Activated CD8-positive, alpha-beta memory T cell treated with anti-CD3 and anti-CD28 coated beads for 48 hours (primary cell): ENCODE data around the gene LNX1.

Source experiments
- DNase-seq, 3 experiments: peaks; one replicate each; pipeline ENCODE4 v3.0.0-alpha.2; 2020; ENCODE audit warnings: low read depth in 2 of 3, low spot score in 2 of 3

Gene LNX1

DNA sequence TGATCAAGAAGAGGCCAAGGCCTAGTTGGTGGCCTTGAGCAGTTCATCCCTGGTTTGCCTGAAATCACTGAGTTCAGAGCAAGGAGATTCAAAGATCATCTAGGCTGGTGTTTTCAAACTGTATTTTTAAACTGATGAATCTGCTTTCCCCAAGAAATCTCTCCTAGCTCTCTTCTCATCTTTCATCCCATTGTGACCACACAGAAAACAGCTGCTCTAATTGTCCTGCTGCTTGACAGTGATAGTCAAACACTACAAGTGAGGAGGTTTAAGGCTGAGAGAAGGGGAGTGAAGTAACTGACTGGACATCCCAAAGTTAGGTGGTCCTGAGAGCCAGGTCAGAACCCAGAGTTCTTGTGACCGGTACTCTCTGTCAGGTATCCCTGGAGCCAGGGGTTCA is 91.5 kb downstream of the LNX1 start:
- DNase-seq, result no peak

DNA sequence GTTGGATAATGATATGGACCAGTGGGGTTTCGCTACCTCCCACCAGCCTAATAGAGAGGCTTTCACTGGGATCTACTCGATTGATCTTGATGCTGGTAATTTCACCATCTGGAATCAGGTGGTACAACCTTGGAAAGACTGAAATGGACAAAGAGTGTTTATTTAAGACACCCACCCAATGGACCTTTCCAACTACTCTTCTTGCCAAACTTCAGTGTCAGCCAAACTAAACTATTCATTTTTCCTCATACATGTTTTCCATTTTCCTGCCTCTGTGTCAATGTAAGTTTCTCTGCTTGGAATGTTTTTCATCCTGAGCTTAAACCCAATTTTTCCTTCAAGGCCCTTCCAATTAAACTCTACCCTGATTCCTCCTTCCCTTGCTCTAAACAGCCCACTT is 92.6 kb downstream of the LNX1 start:
- DNase-seq, result no peak

DNA sequence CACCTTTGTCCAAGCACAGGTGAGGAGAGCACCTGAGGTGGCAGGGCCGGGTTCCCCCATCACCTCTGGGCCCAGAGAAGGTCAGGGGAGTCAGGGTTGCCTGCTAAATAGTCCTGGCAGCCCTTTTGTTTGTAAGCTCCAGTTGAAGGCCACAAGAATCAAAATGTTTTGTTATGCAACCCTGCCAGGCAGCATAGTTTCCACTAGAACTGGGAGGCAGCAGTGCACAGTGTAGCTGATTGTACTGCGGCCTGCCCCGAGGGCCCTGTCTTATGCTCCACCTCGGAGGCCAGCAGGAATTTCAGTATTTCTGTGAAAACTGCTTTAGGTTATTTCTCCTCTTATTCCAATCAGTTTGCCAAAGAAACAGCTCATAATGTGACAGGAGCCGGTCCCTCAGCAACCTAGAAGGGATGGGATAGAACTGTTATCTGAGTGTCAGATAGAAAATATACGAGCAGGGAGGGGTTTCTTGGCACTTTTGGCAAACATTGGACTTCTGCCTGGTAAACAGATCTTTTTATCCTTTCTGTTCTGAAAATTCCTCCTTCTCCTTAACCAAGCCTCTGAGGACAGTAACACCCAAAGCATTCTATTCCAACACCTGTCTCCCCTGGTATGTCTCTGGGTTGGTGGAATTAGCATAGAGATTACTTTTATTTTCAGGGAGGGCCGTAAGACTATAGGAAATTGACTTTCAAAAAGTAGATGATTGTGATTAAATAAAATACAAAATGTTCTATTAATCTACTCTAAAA is 93.6 kb downstream of the LNX1 start:
- no peak for DNase-seq

DNA sequence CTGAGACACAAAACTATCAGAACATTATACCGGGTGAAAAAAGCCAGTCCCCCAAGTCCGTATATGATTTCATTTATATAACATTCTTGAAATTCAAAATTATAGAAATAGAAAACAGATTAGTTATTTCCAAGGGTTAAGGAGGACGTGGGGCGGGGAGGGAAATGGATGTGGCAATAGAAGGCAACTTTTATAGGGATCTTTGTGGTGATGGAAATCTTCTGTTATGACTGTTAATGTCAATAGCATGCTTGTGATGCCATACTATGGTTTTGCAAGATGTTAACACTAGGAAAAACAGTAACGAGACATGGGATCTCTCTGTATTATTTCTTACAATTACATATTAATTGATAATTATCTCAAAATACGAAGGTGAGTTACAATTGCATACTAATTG is 96.4 kb downstream of the LNX1 start:
- DNase-seq, result no peak

DNA sequence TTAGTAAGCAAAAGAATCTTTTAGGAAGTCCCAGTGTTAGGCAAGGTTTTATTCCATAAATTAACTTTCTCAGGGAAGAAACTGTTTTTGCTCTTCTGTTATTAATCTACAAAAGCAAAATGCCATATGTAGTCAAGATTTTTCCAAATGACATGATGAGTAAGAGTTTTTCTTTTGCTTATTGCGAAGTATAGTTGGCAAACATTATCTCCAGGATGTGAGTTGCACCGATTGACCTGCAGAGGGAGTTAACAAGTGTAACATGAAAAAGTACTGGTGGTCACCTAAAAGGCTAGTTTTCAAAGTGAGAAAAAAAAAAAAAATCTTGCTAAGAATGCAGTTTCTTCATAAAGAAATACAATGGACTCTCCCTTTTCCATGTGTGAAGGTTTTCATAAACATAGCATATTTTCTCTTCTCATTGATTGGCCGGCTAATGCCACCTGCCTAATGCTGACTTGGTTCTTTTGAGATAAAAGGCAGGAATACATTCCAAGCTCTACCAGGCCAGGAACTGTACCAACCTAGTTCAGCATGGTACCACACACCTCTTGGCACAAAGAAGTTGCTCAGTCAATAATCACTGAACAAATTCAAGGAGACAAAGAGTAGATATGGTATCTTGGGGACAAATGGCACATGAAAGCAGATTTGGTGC is 100.2 kb downstream of the LNX1 start:
- DNase-seq, result no peak

DNA sequence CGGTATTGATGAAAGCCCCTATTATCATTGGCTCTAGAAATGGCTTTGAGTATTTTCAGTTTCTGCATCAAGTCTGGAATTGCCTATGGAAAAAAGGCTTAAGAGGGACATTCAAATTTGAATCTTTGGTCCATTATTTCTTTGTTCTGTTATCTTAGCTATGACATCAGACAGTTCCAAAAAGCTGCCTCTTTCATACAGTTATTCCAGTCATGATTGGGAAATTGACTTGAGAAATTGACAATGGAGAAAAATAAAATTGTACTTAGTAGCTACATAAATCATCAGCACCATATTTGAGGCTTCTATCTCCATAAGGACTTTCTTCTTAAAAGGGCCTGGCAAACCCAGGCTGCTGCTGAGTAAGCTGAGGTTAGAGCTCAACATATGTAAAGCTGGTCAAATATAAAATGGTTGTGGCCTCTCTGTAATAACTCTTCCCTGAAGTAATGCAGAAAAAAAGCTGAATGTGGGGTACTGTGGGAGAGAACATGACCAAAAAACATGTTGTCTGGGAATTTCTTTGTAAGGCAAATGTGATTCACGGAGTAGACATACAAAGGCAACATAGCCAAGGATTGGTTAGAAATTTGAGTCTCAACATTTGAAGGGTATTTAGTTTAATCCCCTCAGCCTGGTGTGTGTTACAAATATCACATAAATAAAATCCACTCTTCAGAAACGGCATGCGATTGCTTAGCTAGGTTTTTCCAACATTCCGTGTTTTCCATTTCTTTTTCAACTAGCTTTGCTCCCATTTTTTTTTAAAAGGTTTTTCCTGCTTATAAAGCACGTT is 100.9 kb downstream of the LNX1 start:
- DNase-seq, result no peak

DNA sequence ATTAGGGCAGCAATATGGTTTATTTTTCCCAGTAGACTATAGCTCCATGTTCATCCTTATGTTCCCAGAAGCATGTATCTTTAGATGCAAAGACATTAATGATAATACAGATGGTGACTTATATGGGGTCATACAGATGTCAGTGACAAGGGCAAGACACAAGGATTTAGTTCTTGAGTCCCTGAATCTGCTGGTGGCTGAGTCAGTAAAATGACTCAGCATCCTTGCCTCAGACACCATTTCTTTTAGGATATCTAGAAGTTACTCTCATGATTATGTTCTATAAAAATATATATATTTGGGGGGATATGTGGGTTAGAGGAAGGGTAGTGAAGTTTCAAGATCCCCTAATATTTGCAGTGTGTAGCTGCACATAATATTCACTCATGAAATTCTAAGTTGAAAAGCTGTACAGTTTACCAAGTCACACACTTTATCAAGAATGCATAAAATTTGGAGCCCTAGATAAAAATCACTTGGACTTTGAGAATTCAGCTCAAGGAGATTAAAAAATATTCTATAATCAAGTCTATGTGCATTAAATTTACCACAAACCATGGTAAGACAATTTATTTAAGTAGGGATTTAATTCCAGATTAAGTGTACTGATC is 101.9 kb downstream of the LNX1 start:
- no peak for DNase-seq

DNA sequence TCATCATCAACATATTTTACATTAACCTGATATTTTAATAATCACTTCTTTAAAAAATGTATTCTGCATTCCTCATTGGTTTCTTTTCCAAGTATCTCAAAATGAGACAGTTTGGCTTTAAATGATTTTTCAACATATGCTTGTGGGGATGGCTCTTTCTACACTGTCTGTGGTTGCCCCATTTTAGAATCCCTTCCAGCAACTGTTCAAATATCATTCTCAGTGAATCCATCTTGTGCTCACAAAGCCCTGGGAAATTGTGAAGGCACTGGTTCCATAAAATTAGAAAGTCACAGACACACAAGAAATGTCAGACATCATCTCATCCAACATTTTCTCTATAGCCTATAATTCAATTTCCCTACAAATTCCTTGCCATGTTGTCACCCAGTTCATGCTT is 103.5 kb downstream of the LNX1 start:
- DNase-seq, result no peak

DNA sequence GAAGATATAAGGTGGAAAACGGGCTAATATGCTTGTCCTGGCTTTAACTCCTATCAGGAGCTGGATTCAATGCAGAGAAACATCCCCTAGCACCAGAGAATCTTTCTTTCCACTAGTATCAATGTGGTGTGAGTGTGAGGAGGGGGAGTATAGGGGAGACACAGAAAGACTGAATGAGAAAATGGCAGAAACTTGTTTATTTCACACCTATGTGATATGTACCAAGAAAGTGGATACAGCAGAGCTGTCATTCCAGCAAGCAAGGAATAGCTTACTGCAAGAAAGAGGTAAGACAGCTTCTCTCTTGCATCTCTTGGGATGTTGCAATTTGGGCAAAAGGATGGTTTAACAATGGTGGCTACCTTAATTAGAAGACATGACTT is 105.6 kb downstream of the LNX1 start:
- DNase-seq, result no peak

DNA sequence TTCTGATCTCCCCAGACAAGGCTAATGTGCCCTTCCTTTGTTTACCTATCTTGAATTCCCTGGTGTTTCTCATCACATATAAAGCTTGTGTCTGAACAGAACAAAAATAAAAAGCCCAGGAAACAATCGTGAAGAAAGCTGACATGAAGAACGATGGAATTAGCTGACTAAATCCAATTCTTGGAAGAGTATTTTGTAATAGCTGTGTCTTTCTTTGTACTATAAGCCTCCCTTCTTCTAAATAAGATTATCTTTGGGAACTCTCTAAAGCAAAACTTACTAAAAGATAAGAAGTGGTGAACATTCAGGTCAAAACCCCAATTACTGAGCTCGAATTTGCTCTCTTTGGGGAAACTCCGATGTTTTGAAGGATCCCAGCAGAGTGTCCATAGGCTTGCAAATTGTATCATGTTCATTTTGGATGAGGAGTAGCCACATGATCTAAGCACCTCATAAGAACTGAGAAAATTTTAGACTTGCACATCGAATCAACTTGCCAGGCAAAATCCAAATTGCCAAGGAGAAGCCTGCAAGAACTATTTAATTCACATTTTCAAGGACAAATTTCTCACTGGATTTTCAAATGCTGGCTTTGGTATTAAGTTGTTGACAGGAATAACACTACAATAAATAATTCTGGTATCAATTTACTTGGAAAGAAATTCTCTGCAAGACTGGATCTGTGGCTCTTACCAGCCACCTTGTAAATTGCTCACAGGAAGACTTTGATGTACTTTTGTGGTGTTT is 106.2 kb downstream of the LNX1 start:
- no peak for DNase-seq

DNA sequence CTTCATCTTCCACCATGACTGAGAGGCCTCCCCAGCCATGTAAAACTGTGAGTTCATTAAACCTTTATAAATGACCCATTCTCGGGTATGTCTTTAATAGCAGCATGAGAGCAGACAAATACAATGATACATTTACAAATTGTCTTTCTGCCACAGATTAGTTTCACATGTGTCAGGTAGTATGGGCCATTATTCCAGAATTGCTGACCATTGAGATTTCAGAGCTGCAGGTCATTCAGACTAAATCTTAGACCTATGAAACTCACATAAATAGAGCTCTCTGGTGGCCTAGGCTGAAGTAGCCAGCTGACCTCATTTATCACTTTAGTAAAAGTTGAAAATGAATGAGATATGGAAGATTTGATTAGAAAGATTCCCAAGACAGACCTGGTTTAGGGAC is 108.0 kb downstream of the LNX1 start:
- no peak for DNase-seq

DNA sequence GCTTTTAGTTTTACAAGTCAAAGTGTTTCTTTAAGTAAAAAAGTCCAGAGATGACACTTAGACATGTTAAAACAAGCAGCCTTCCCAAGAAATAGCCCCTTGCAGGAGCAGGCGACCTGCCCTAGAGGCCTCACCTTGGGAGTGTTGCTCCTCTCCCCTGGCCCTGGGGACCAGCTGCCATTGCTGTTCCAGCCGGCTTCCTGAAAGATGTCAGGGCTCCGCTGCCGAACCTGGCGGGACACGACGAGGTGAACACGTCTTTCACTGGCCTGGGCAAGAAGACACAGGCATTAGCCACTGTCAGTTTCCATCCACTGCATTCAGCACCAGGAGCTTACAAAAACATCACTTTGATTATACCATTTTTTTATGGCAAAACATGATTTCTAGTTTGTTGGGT is 109.7 kb downstream of the LNX1 start:
- DNase-seq, result no peak

DNA sequence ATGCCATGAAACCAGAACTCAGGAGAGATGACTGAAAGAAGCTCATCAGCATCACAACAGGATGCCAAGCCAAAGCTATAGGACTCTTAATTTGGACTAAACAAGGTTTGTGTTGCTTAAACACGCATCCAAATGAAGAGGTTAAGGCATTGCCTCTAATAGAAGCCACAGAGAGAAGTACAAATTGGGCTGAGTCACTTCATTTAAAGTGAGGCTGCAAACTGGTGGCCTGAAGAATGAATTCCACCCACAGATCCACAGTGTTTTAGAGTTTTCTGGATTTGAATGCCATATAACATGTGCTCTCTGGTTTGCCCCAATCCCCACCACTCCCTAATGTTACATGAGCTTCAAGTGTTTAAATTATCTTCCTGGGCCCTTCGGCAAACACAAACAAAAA is 110.4 kb downstream of the LNX1 start:
- no peak for DNase-seq

DNA sequence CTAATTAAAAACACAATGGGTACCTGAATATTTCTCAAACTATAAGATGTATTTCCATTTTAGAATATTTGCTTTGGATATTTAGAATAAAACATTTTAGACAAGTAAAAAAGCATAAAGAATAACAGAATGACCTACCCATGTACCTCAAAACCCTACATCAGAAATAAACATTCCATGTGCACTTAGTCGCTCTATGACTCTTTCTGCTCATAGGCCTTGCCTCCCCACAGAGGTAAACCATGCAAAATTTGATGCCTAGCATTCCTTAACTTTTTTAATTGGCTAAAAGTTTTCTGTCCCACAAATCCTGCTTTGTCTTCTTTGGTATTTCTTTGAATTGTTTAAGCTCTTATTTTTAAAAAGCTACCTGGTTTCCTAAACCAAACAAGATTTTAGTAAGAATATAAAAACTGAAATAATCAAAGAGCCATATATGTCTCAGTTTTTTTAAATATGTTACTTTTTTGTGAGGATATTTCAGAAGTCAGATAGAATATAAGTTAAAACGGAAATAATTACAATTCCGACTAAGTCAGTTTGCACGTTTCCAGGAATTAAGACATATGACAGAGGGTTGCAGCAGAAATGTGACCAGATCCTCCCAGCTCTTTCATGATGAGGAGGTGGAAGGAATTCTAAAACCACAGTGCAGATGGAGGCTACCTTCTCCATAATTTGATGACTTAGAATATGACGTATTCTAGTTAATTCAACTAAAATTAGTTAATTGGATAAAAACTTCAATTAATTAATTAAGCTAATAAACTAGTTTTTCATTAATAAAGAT is 111.4 kb downstream of the LNX1 start:
- no peak for DNase-seq

DNA sequence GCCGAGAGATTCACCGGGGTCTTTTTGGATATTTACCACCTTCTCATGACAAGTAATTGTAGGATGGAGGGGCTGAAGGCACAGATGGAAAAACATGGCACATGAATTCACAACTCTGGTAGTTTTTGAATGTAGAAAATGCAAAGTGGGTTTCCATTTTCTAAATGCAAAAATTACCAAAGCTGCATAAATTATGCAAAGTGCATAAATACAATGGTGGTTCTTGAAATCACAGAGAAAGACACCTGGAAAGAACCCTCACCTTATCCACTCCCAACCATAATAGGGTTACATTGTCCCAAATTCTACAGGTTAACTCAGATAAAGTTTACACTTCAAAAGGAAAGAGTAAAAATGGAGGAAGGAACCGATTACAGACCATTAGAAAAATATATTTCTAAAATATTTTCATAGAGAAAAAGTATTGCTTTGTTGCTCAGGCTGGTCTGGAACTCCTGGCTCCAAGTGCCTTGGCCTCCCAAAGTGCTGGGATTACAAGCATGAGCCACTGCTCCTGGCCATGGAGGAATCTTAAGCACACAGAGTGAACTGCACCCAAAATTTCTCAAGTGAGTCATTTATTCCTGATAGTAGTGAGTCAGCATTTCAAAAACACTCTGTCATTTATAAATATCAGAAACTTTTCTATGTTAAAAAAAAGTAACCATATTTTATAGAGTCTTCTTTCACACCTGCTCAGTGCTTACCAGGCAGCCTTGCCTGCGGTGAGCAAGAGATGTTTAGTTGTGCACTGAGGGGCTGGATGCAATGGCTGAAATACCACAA is 112.4 kb downstream of the LNX1 start:
- no peak for DNase-seq

DNA sequence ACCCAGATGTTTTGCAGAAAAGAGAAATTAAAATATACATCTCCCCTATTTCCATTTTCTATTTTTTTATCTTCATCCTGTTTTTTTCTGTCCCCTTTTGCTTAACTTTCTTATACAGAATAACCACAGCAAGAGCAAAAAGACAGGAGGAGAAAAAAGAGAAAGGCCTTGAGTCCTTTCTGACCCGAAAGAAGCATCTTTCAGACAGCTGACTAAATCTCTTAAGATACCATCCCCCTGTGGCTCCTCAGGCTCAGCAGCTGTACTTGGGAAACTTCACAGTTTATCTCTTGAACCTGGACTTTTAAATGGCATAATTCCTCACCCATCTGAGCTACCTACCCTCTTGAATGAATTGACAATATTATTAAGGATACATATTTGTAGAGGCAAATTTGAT is 113.7 kb downstream of the LNX1 start:
- DNase-seq, result no peak

DNA sequence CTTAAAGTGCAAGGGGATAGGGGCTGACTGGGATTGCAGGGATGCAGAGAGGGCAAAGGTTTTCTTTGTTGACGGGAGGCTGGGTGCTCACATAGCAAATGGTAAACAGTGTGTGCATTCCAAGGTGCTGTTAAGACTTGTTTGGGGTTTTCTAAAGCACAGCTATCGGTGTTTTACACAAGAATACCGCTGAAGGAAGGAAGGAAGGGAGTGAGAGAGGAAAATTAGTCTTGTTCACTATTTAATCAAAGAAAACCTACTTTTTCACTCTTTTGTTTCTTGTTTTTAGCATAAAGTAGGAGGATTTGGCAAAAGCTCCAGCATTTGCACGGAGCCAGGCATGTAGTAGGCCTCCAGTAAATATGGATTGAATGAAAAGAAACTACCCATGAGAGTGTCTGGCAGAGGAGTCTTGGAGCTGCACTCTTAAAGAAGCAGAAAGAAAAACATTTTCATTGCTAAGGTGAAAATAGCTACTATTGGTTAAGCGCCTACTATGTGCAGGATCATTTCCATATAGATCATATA is 114.2 kb downstream of the LNX1 start:
- DNase-seq, result no peak

DNA sequence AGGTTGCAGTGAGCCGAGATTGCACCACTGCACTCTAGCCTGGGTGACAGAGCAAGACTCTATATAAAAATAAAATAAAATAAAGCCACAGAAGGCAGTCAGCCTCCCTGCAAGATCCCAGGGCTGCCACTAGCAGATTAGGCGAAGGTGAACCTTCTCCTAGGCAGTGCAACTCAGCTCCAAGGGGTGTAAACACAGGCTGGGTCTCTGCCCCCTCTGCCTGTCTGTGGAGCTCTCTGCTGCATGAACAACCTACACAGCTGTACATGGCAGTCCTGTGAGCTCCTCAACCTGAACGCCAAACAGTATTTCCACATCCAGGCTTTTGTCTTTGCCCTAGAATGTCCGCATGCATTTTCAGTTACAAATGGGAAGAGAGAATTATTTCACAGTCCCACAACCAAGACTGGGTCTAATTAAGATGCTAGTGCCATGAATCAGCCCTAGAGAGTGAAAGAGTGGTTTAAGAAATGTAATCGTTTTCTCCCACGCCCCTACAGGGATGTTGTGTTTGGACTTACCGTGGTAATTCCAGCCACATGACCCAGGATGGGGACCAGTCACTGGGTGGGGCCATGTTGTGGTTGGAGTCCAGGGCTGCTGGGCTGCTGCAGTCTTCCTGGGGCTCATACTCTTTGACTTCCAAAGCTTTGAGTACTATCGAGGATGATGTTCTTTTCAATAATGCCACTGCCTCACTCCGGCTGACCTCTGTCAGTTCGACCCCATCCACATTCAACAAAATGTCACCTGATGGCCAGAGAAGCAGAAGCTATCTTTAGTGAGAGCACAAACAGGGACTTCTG is 114.9 kb downstream of the LNX1 start:
- no peak for DNase-seq
